CD4-positive, alpha-beta T cell treated with Interleukin-15 for 1 hour (primary cell): ENCODE measurements around the gene GPR15LG.
A peak's percentile ranks its signal among the peaks of the same experiment; 100 is the strongest.

Experiments used
- DNase-seq: peaks from one replicate; pipeline ENCODE4 v3.0.0-alpha.2; 2020

Gene GPR15LG

GRCh38 chr10:84194424-84195043, 20.9 kb downstream of the GPR15LG start, which contains the start of gene CDHR1:
TSS of gene CDHR1 (plus strand) at chr10:84194537. CDS start at chr10:84194761, 224 bp downstream.
- DNase-seq, result peak; percentile 62

GRCh38 chr10:84195044-84195830, 21.6 kb downstream of the GPR15LG start:
- DNase-seq, result no peak

GRCh38 chr10:84196083-84196482, 22.5 kb downstream of the GPR15LG start:
- no peak for DNase-seq

GRCh38 chr10:84196941-84197340, 23.3 kb downstream of the GPR15LG start:
- no peak for DNase-seq

GRCh38 chr10:84197643-84198042, 24.0 kb downstream of the GPR15LG start:
- no peak for DNase-seq

- DNase-seq, result no peak
Measured at GRCh38 chr10:84198206-84198915, 24.8 kb downstream of the GPR15LG start.

GRCh38 chr10:84200537-84201243, 27.1 kb downstream of the GPR15LG start:
- DNase-seq, result no peak

GRCh38 chr10:84201244-84201606, 27.6 kb downstream of the GPR15LG start:
- DNase-seq, result no peak

GRCh38 chr10:84201682-84202081, 28.1 kb downstream of the GPR15LG start:
- DNase-seq, result no peak

- no peak for DNase-seq
Measured at GRCh38 chr10:84202349-84202748, 28.7 kb downstream of the GPR15LG start.

GRCh38 chr10:84204122-84204521, 30.5 kb downstream of the GPR15LG start:
- no peak for DNase-seq

- DNase-seq, result no peak
Measured at GRCh38 chr10:84204610-84205009, 31.0 kb downstream of the GPR15LG start.

GRCh38 chr10:84205049-84205852, 31.6 kb downstream of the GPR15LG start:
- peak; percentile 47 for DNase-seq

- no peak for DNase-seq
Measured at GRCh38 chr10:84205853-84206525, 32.4 kb downstream of the GPR15LG start.

- no peak for DNase-seq
Measured at GRCh38 chr10:84208023-84208422, 34.4 kb downstream of the GPR15LG start.

GRCh38 chr10:84211566-84211965, 38.0 kb downstream of the GPR15LG start:
- DNase-seq, result no peak

- DNase-seq, result no peak
Measured at GRCh38 chr10:84212014-84212413, 38.4 kb downstream of the GPR15LG start.

- DNase-seq, result no peak
Measured at GRCh38 chr10:84213076-84213475, 39.5 kb downstream of the GPR15LG start.

GRCh38 chr10:84214046-84214572, 40.5 kb downstream of the GPR15LG start:
- DNase-seq, result no peak

- DNase-seq, result no peak
Measured at GRCh38 chr10:84214612-84215235, 41.1 kb downstream of the GPR15LG start.

- no peak for DNase-seq
Measured at GRCh38 chr10:84216834-84217233, 43.2 kb downstream of the GPR15LG start.
